Right hindlimb (tissue), 1 donor: Measurements from ENCODE around the gene BMP6.
A peak's percentile ranks its signal among the peaks of the same experiment; 100 is the strongest.

Experiments
- DNase-seq: peaks from one replicate; pipeline ENCODE4 v3.0.0-alpha.2; 2018

Gene BMP6

GRCh38 chr6:7750197-7750596 is 24.3 kb downstream of the BMP6 start:
- no peak for DNase-seq

GRCh38 chr6:7758456-7758855 is 32.6 kb downstream of the BMP6 start:
- DNase-seq = peak; percentile 40

- DNase-seq = no peak
These were observed 33.4 kb downstream of the BMP6 start for GRCh38 chr6:7759320-7759719.

GRCh38 chr6:7761051-7761450 is 35.2 kb downstream of the BMP6 start:
- no peak for DNase-seq

GRCh38 chr6:7762760-7763159 is 36.9 kb downstream of the BMP6 start:
- peak; percentile 49 for DNase-seq

GRCh38 chr6:7763881-7764280 is 38.0 kb downstream of the BMP6 start:
- peak; percentile 47 for DNase-seq

- no peak for DNase-seq
These were observed 39.9 kb downstream of the BMP6 start for GRCh38 chr6:7765575-7766325.

GRCh38 chr6:7769702-7770101 is 43.8 kb downstream of the BMP6 start:
- no peak for DNase-seq

- DNase-seq = no peak
These were observed 44.2 kb downstream of the BMP6 start for GRCh38 chr6:7770111-7770510.

- DNase-seq = no peak
These were observed 44.7 kb downstream of the BMP6 start for GRCh38 chr6:7770601-7771000.

- no peak for DNase-seq
These were observed 47.4 kb downstream of the BMP6 start for GRCh38 chr6:7773322-7773721.

GRCh38 chr6:7773914-7774313 is 48.0 kb downstream of the BMP6 start:
- no peak for DNase-seq

GRCh38 chr6:7776509-7776908 is 50.6 kb downstream of the BMP6 start:
- DNase-seq = no peak

GRCh38 chr6:7777074-7777473 is 51.2 kb downstream of the BMP6 start:
- no peak for DNase-seq

GRCh38 chr6:7781240-7781639 is 55.3 kb downstream of the BMP6 start:
- no peak for DNase-seq

- DNase-seq = no peak
These were observed 58.3 kb downstream of the BMP6 start for GRCh38 chr6:7784248-7784647.

GRCh38 chr6:7784706-7785105 is 58.8 kb downstream of the BMP6 start:
- DNase-seq = no peak

- DNase-seq = no peak
These were observed 59.5 kb downstream of the BMP6 start for GRCh38 chr6:7785243-7786035.

- peak; percentile 60 for DNase-seq
These were observed 60.3 kb downstream of the BMP6 start for GRCh38 chr6:7786214-7786661.

GRCh38 chr6:7787137-7787608 is 61.3 kb downstream of the BMP6 start:
- peak; percentile 78 for DNase-seq

GRCh38 chr6:7787731-7788130 is 61.8 kb downstream of the BMP6 start:
- no peak for DNase-seq

GRCh38 chr6:7794509-7794908 is 68.6 kb downstream of the BMP6 start:
- DNase-seq = no peak

GRCh38 chr6:7797386-7797785 is 71.5 kb downstream of the BMP6 start:
- DNase-seq = no peak

GRCh38 chr6:7798751-7799150 is 72.9 kb downstream of the BMP6 start:
- no peak for DNase-seq
